Upper lobe of left lung (tissue), 6 donors: ENCODE data around the gene AGBL1. TPM values are rescaled to one million over a fixed set of nuclear protein-coding genes. Genes with fewer than 3 reads are reported as not detected.
A peak's percentile ranks its signal among the peaks of the same experiment; 100 is the strongest.

Source experiments
- ATAC-seq, 2 donors: fragments of 200-7000 bp; cut with Tn5 transposase; one replicate each; pipeline ENCODE4 v1.9.1; 2022; ENCODE audit warnings: mild to moderate bottlenecking in 2 of 2, moderate library complexity in 2 of 2; ENCODE audit not compliant: low FRiP score in 2 of 2
- DNase-seq, 2 donors: peaks; one replicate each; pipeline ENCODE4 v3.0.0-alpha.2; 2019 to 2020
- H3K27ac ChIP-seq, 4 donors: fragments of 200-600 bp; sonication (generic); one replicate each; pipeline ENCODE4 v1.5.1; 2016 to 2019
- H3K27me3 ChIP-seq, 4 donors: fragments of 200-600 bp; sonication (generic); one replicate each; pipeline ENCODE4 v1.5.1; 2017 to 2019
- H3K36me3 ChIP-seq, 4 donors: fragments of 200-600 bp; sonication (generic); one replicate each; pipeline ENCODE4 v1.5.1; 2016 to 2019
- H3K4me1 ChIP-seq, 4 donors: fragments of 200-600 bp; sonication (generic); one replicate each; pipeline ENCODE4 v1.5.1; 2018 to 2019
- H3K4me3 ChIP-seq, 4 donors: fragments of 200-600 bp; sonication (generic); one replicate each; pipeline ENCODE4 v1.5.1; 2017 to 2019; ENCODE audit warnings: mild to moderate bottlenecking in 2 of 4, moderate library complexity in 1 of 4
- H3K9me3 ChIP-seq, 4 donors: fragments of 200-600 bp; sonication (generic); one replicate each; pipeline ENCODE4 v1.5.1; 2018 to 2019
- CTCF ChIP-seq, 6 experiments: fragments of 450-650 bp in 4 of 6; fragments of 200-600 bp in 2 of 6; sonication (generic) in 2 of 6; IDR thresholded peaks; one replicate each; pipeline ENCODE4 v1.5.1; 2016 to 2019; ENCODE audit warnings: antibody characterized with exemption in 6 of 6
- EP300 ChIP-seq, 4 donors: sonication (generic); formaldehyde crosslinking; IDR thresholded peaks; one replicate each; pipeline ENCODE4 v1.5.1; 2017; ENCODE audit warnings: antibody characterized with exemption in 4 of 4, control low read depth in 2 of 4
- POLR2A ChIP-seq, 4 donors: fragments of 450-650 bp; IDR thresholded peaks; one replicate each; pipeline ENCODE4 v1.5.1; 2016 to 2017; ENCODE audit warnings: antibody characterized with exemption in 4 of 4, mild to moderate bottlenecking in 2 of 4
- POLR2AphosphoS5 ChIP-seq, 2 donors: sonication (generic); formaldehyde crosslinking; IDR thresholded peaks; one replicate each; pipeline ENCODE4 v1.5.1; 2017; ENCODE audit warnings: antibody characterized with exemption in 2 of 2
- WGBS, 2 donors: methylation state at CpG; one replicate each; pipeline ENCODE4 v1.1.5; 2017 to 2018; 5-methylcytosine and 5-hydroxymethylcytosine counted together
- total RNA-seq, 6 donors: library from RNA; depleted of rRNA in 4 of 6; stranded (reverse); fragments of >200 nt in 4 of 6; gene quantifications; one replicate each; pipeline versions ENCODE4 v1.1.0 to v1.2.1, GENCODE V29; 2016 to 2021
- donor health status: DM: no; HTN: no; CAD: no; lungs with moderate emphysema.
- donor health status: DM: no; HTN: yes; CAD: no; lungs with severe emphysema.

AGBL1 gene
- total RNA-seq, 6 donors from 2014 or later: 3.1 to 23.0 (median 14.5) TPM

GRCh38 chr15:86311568-86312280 lies 232.1 kb downstream of the AGBL1 start:
- Histone ChIP-seq H3K4me1 (no peaks in the 10 kb centered on the region), H3K27ac (no peak overlapping the region), H3K27me3 (no peaks in the 10 kb centered on the region), H3K36me3 (no peaks in the 10 kb centered on the region), H3K9me3 (no peaks in the 10 kb centered on the region), H3K4me3 (no peak overlapping the region)
- ATAC-seq (no peak), DNase-seq (no peak)
- 83 to 86% methylated on average over 9 of the region's 9 CpGs for WGBS, 2 donors
- TF ChIP-seq CTCF (IDR thresholded peaks at IDR 0.05): no peak
- no peak for TF ChIP-seq POLR2AphosphoS5 (IDR thresholded peaks at IDR 0.05)

- Histone ChIP-seq H3K4me1 (no peaks in the 10 kb centered on the region), H3K9me3 (no peaks in the 10 kb centered on the region), H3K4me3 (no peak overlapping the region), H3K36me3 (no peaks in the 10 kb centered on the region), H3K27me3 (no peaks in the 10 kb centered on the region), H3K27ac (no peak overlapping the region)
- 62 to 73% methylated on average over 4 of the region's 4 CpGs for WGBS, 2 donors
- no peak for TF ChIP-seq POLR2AphosphoS5 (IDR thresholded peaks at IDR 0.05)
- TF ChIP-seq CTCF (IDR thresholded peaks at IDR 0.05): no peak
- no peak for TF ChIP-seq POLR2A (IDR thresholded peaks at IDR 0.05)
- no peak for TF ChIP-seq EP300 (IDR thresholded peaks at IDR 0.05)
- no peak for DNase-seq
- no peak for ATAC-seq
Measured at GRCh38 chr15:86312486-86312885, 232.8 kb downstream of the AGBL1 start.

GRCh38 chr15:86316216-86316615 lies 236.5 kb downstream of the AGBL1 start:
- DNase-seq (no peak), ATAC-seq (no peak)
- no peak for TF ChIP-seq POLR2A (IDR thresholded peaks at IDR 0.05)
- no peak for TF ChIP-seq POLR2AphosphoS5 (IDR thresholded peaks at IDR 0.05)
- no peak for TF ChIP-seq CTCF (IDR thresholded peaks at IDR 0.05)
- no peak for TF ChIP-seq EP300 (IDR thresholded peaks at IDR 0.05)
- whole genome bisulfite sequencing, 2 donors: 40 to 49% methylated on average over 8 of the region's 8 CpGs
- H3K9me3 ChIP-seq: no peaks in the 10 kb centered on the region
- no peaks in the 10 kb centered on the region for H3K36me3 ChIP-seq
- no peaks in the 10 kb centered on the region for H3K27me3 ChIP-seq
- no peaks in the 10 kb centered on the region for H3K4me1 ChIP-seq
- H3K4me3 ChIP-seq: no peak overlapping the region
- H3K27ac ChIP-seq: no peak overlapping the region

- Histone ChIP-seq H3K9me3 (no peaks in the 10 kb centered on the region), H3K4me3 (no peak overlapping the region), H3K4me1 (no peaks in the 10 kb centered on the region), H3K36me3 (no peaks in the 10 kb centered on the region), H3K27me3 (no peaks in the 10 kb centered on the region), H3K27ac (no peak overlapping the region)
- DNase-seq: no peak
- WGBS, 2 donors: 36 to 45% methylated on average over 6 of the region's 6 CpGs
- no peak for TF ChIP-seq CTCF (IDR thresholded peaks at IDR 0.05)
- TF ChIP-seq POLR2A (IDR thresholded peaks at IDR 0.05): no peak
- no peak for TF ChIP-seq EP300 (IDR thresholded peaks at IDR 0.05)
- TF ChIP-seq POLR2AphosphoS5 (IDR thresholded peaks at IDR 0.05): no peak
- peak in 1 of 2 donors; percentile 38 for ATAC-seq
Measured at GRCh38 chr15:86316726-86317383, 237.2 kb downstream of the AGBL1 start.

GRCh38 chr15:86317384-86317740 lies 237.7 kb downstream of the AGBL1 start:
- DNase-seq (no peak), ATAC-seq (peak in 1 of 2 donors; percentile 75)
- no peaks in the 10 kb centered on the region for H3K27me3 ChIP-seq
- no peak overlapping the region for H3K4me3 ChIP-seq
- WGBS, 2 donors: 52 to 63% methylated on average over 4 of the region's 4 CpGs
- no peaks in the 10 kb centered on the region for H3K4me1 ChIP-seq
- no peaks in the 10 kb centered on the region for H3K9me3 ChIP-seq
- TF ChIP-seq POLR2AphosphoS5 (IDR thresholded peaks at IDR 0.05) (no peak), POLR2A (IDR thresholded peaks at IDR 0.05) (no peak), CTCF (IDR thresholded peaks at IDR 0.05) (no peak), EP300 (IDR thresholded peaks at IDR 0.05) (no peak)
- H3K27ac ChIP-seq: no peak overlapping the region
- no peaks in the 10 kb centered on the region for H3K36me3 ChIP-seq
